Cardiac muscle cell (in vitro differentiated cells and primary cell): ENCODE data around the gene SLC4A3. TPM values are rescaled to one million over a fixed set of nuclear protein-coding genes. Genes with fewer than 3 reads are reported as not detected.
"Not testable (repeated sequence)": the region's sequence is repeated elsewhere in the genome, so short reads cannot be mapped to it uniquely, and the experiment has no call there.

Experiments used
- DNase-seq, 2 donors: peaks; one replicate each; pipeline versions ENCODE4 v3.0.0 to v3.0.0-alpha.2; 2010 to 2017; ENCODE audit warnings: low read depth in 1 of 2, low spot score in 1 of 2
- H3K27ac ChIP-seq: fragments of 200-600 bp; sonication (generic); 2 replicates; pipeline ENCODE4 v1.5.1; 2016
- H3K27me3 ChIP-seq: fragments of 200-600 bp; sonication (generic); 2 replicates; pipeline ENCODE4 v1.6.0; 2016; ENCODE audit warnings: control low read depth
- H3K36me3 ChIP-seq: fragments of 200-600 bp; sonication (generic); 2 replicates; pipeline ENCODE4 v1.5.1; 2016; ENCODE audit warnings: control low read depth
- H3K4me1 ChIP-seq: fragments of 200-600 bp; sonication (generic); 2 replicates; pipeline ENCODE4 v1.8.1; 2017; ENCODE audit warnings: low read depth, mild to moderate bottlenecking, mixed run types
- H3K4me3 ChIP-seq: fragments of 200-600 bp; sonication (generic); 2 replicates; pipeline ENCODE4 v1.5.1; 2016; ENCODE audit warnings: mild to moderate bottlenecking
- H3K9me3 ChIP-seq: fragments of 200-600 bp; sonication (generic); 2 replicates; pipeline ENCODE4 v1.5.1; 2017; ENCODE audit warnings: low read depth, mild to moderate bottlenecking, control low read depth
- CTCF ChIP-seq: IDR thresholded peaks from 2 replicates; pipeline ENCODE4 v1.5.1; 2012; ENCODE audit warnings: low read depth, mild to moderate bottlenecking, low read length
- polyA plus RNA-seq: library from polyadenylated mRNA; unstranded; fragments of >200 nt; fragmentation: Nextera tagmentation; extraction: Ambion mirVana; gene quantifications from 2 replicates; pipeline ENCODE4 v1.2.1, GENCODE V29; 2016
- total RNA-seq: library from RNA; depleted of rRNA; stranded (reverse); fragments of >200 nt; gene quantifications from 2 replicates; pipeline ENCODE4 v1.2.3, GENCODE V29; 2016

The SLC4A3 gene
- total and polyA plus RNA-seq, 2 experiments from 2014 or later, result 39.8 to 47.7 TPM

- DNase-seq, result peak in 1 of 2 donors; percentile 43
- Histone ChIP-seq H3K9me3 (no peaks in the 10 kb centered on the region), H3K36me3 (no peaks in the 10 kb centered on the region), H3K27me3 (no peaks in the 10 kb centered on the region), H3K4me1 (peaks cover 3% of the 10 kb centered on the region), H3K27ac (no peak overlapping the region), H3K4me3 (no peak overlapping the region)
- no peak for TF ChIP-seq CTCF
These were observed 23.2 kb downstream of the SLC4A3 start for GRCh38 chr2:219650426-219651248.

GRCh38 chr2:219651656-219652055 lies 24.2 kb downstream of the SLC4A3 start:
- H3K9me3 ChIP-seq, H3K4me3 ChIP-seq, H3K27me3 ChIP-seq, H3K4me1 ChIP-seq, H3K36me3 ChIP-seq, DNase-seq, H3K27ac ChIP-seq: not testable (repeated sequence)

DNA sequence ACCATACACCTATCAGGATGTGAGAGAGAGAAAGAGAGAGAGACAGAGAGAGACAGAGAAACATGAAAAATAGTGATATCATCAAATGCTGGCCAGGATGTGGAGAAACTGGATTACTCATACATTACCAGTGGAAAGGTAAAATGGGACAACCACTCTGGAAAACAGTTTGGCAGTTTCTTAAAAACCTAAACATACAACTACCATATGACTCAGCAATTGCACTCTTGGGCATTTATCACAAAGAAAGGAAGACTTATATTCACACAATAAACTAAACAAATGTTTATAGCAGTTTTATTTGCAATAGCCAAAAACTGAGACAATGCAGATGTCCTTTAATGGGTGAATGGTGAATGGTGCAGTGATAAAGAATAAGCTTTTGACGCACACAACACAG lies 29.1 kb downstream of the SLC4A3 start:
- Histone ChIP-seq H3K9me3 (no peaks in the 10 kb centered on the region), H3K4me1 (peaks cover 2% of the 10 kb centered on the region), H3K4me3 (no peak overlapping the region), H3K36me3 (no peaks in the 10 kb centered on the region), H3K27me3 (no peaks in the 10 kb centered on the region), H3K27ac (no peak overlapping the region)
- no peak for DNase-seq
- TF ChIP-seq CTCF, result no peak

DNA sequence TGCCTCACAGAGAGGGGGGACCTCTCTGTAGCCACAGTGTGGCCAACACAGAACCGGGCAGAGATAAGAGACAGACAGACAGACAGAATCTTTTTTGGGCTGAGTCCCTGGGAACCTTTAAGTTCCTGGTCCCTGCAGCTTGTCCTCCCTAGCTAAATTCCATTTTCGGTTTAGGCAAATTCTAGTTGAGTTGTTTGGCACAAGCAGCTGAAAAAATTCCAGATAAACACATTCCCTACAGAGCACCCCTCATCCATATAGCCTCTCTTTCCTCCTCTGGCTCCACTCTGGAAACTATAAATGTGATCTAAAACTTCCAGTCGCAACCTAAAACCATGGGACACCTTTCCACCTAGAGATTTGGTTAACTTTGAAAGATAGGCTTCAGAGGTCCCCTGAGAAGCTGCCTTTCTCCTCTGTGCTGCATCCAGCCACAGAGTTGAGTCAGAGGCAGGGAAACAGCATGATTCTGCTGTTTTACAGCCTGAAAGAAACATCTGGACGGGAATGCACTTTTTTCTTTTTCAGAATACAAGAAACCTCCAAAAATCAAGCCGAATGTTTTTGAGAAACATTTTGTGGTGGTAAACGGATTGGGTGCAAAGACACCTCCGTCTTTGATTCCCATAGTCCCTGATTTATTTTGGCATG lies 30.9 kb downstream of the SLC4A3 start:
- H3K4me3 ChIP-seq, result no peak overlapping the region
- H3K27ac ChIP-seq, result no peak overlapping the region
- DNase-seq, result peak in 1 of 2 donors; percentile 59
- no peaks in the 10 kb centered on the region for H3K36me3 ChIP-seq
- H3K9me3 ChIP-seq, result no peaks in the 10 kb centered on the region
- H3K27me3 ChIP-seq, result no peaks in the 10 kb centered on the region
- H3K4me1 ChIP-seq, result peaks cover 13% of the 10 kb centered on the region
- TF ChIP-seq CTCF, result no peak

DNA sequence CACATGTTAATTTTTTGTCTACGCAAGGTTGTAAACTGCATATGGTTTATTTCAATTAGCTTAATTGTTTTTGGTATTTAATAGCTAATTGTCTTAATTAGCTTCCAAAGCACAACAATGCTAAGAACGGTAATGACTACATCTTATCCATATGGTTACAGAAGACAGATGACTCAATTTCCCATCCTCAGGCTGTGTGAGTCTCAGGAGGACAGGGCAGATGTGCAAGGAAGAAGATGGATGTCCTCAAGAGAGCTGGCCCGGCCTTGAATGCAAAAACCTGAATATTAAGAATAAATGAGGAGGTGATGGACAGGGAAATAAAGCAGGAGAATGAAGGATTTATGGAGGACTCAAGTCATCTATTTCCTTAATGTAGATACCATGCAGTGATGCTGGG lies 31.4 kb downstream of the SLC4A3 start:
- DNase-seq, result no peak
- no peak for TF ChIP-seq CTCF
- H3K27me3 ChIP-seq, result no peaks in the 10 kb centered on the region
- no peak overlapping the region for H3K27ac ChIP-seq
- H3K36me3 ChIP-seq, result no peaks in the 10 kb centered on the region
- no peak overlapping the region for H3K4me3 ChIP-seq
- H3K9me3 ChIP-seq, result no peaks in the 10 kb centered on the region
- H3K4me1 ChIP-seq, result peaks cover 13% of the 10 kb centered on the region
